Parathyroid adenoma (tissue), 2 donors: ENCODE results near the gene ADGRG6.

ENCODE experiments used
- H2AFZ ChIP-seq: fragments of 300-600 bp; sonication (generic); one replicate; pipeline ENCODE4 v1.7.0; 2017; ENCODE audit warnings: antibody characterized with exemption, mild to moderate bottlenecking
- H3K27ac ChIP-seq: fragments of 300-600 bp; sonication (generic); one replicate; pipeline ENCODE4 v1.7.0; 2017
- H3K27me3 ChIP-seq: fragments of 300-600 bp; sonication (generic); one replicate; pipeline ENCODE4 v1.7.0; 2017; ENCODE audit warnings: low read length; ENCODE audit not compliant: control insufficient read depth, insufficient read depth
- H3K36me3 ChIP-seq: fragments of 300-600 bp; sonication (generic); one replicate; pipeline ENCODE4 v1.7.0; 2017; ENCODE audit warnings: low read length; ENCODE audit not compliant: control insufficient read depth, insufficient read depth
- H3K4me1 ChIP-seq: fragments of 300-600 bp; sonication (generic); one replicate; pipeline ENCODE4 v1.7.0; 2017; ENCODE audit warnings: control low read depth
- H3K4me2 ChIP-seq: fragments of 300-600 bp; sonication (generic); one replicate; pipeline ENCODE4 v1.7.0; 2017; ENCODE audit warnings: low read length
- H3K4me3 ChIP-seq: fragments of 300-600 bp; sonication (generic); one replicate; pipeline ENCODE4 v1.7.0; 2017; ENCODE audit warnings: low read depth, low read length
- H3K79me2 ChIP-seq: fragments of 300-600 bp; sonication (generic); one replicate; pipeline ENCODE4 v1.7.0; 2017; ENCODE audit warnings: control low read depth
- H3K9ac ChIP-seq: fragments of 300-600 bp; sonication (generic); one replicate; pipeline ENCODE4 v1.7.0; 2017; ENCODE audit warnings: mild to moderate bottlenecking
- H3K9me3 ChIP-seq: fragments of 300-600 bp; sonication (generic); one replicate; pipeline ENCODE4 v1.7.0; 2017; ENCODE audit warnings: low read length; ENCODE audit not compliant: control insufficient read depth
- TF ChIP-seq, protein P1 (sequence below): fragments of 300-600 bp; sonication (generic); IDR thresholded peaks from one replicate; pipeline ENCODE4 v1.7.0; 2017; ENCODE audit warnings: antibody characterized with exemption, mild to moderate bottlenecking
- donor health status: primary hyperparathyroidism.

The ADGRG6 gene

GRCh38 chr6:142433419-142433818, 131.6 kb downstream of the ADGRG6 start:
- Histone ChIP-seq H3K27me3 (no peaks in the 10 kb centered on the region), H2AFZ (no peak overlapping the region), H3K9ac (no peak overlapping the region), H3K36me3 (no peaks in the 10 kb centered on the region), H3K79me2 (no peaks in the 10 kb centered on the region), H3K4me3 (no peak overlapping the region), H3K27ac (no peak overlapping the region), H3K9me3 (no peaks in the 10 kb centered on the region), H3K4me2 (no peak overlapping the region), H3K4me1 (no peaks in the 10 kb centered on the region)
- TF ChIP-seq, protein P1, sequence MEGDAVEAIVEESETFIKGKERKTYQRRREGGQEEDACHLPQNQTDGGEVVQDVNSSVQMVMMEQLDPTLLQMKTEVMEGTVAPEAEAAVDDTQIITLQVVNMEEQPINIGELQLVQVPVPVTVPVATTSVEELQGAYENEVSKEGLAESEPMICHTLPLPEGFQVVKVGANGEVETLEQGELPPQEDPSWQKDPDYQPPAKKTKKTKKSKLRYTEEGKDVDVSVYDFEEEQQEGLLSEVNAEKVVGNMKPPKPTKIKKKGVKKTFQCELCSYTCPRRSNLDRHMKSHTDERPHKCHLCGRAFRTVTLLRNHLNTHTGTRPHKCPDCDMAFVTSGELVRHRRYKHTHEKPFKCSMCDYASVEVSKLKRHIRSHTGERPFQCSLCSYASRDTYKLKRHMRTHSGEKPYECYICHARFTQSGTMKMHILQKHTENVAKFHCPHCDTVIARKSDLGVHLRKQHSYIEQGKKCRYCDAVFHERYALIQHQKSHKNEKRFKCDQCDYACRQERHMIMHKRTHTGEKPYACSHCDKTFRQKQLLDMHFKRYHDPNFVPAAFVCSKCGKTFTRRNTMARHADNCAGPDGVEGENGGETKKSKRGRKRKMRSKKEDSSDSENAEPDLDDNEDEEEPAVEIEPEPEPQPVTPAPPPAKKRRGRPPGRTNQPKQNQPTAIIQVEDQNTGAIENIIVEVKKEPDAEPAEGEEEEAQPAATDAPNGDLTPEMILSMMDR: no peak

GRCh38 chr6:142438898-142439297, 137.1 kb downstream of the ADGRG6 start:
- Histone ChIP-seq H3K9ac (no peak overlapping the region), H2AFZ (no peak overlapping the region), H3K4me2 (no peak overlapping the region), H3K9me3 (no peaks in the 10 kb centered on the region), H3K27ac (no peak overlapping the region), H3K27me3 (no peaks in the 10 kb centered on the region), H3K79me2 (no peaks in the 10 kb centered on the region), H3K4me1 (no peaks in the 10 kb centered on the region), H3K4me3 (no peak overlapping the region), H3K36me3 (no peaks in the 10 kb centered on the region)
- TF ChIP-seq, protein P1: no peak

- no peaks in the 10 kb centered on the region for H3K36me3 ChIP-seq
- TF ChIP-seq, protein P1: no peak
- H3K27ac ChIP-seq: no peak overlapping the region
- H3K4me1 ChIP-seq: no peaks in the 10 kb centered on the region
- H2AFZ ChIP-seq: no peak overlapping the region
- H3K4me3 ChIP-seq: no peak overlapping the region
- H3K4me2 ChIP-seq: no peak overlapping the region
- H3K9me3 ChIP-seq: no peaks in the 10 kb centered on the region
- no peak overlapping the region for H3K9ac ChIP-seq
- no peaks in the 10 kb centered on the region for H3K27me3 ChIP-seq
- H3K79me2 ChIP-seq: no peaks in the 10 kb centered on the region
Measured at GRCh38 chr6:142440600-142441293, 138.9 kb downstream of the ADGRG6 start.

DNA sequence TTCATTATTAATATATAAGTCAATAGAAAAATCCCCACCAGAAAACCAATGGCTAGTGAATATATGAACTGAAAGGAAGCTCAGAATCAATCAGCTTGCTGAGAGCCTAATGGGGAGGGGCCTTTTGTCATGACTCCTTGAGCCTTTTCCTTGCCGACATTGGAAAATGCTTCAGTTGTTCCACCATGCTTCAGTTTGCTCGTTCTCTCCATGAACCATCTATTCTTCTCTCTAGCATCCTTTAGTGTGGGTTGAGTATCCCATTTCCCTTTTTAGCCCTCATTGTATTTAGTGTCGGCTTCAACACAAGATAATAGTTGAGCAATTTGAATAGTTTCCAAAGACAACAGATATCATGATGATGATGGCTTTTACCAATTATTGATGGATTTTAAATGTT, 139.9 kb downstream of the ADGRG6 start:
- no peak overlapping the region for H3K27ac ChIP-seq
- no peaks in the 10 kb centered on the region for H3K79me2 ChIP-seq
- no peaks in the 10 kb centered on the region for H3K9me3 ChIP-seq
- no peaks in the 10 kb centered on the region for H3K27me3 ChIP-seq
- H3K4me2 ChIP-seq: no peak overlapping the region
- no peak overlapping the region for H3K9ac ChIP-seq
- no peak overlapping the region for H3K4me3 ChIP-seq
- no peaks in the 10 kb centered on the region for H3K36me3 ChIP-seq
- H2AFZ ChIP-seq: no peak overlapping the region
- TF ChIP-seq, protein P1: no peak
- no peaks in the 10 kb centered on the region for H3K4me1 ChIP-seq

GRCh38 chr6:142443102-142443501, 141.3 kb downstream of the ADGRG6 start:
- Histone ChIP-seq H3K9ac (no peak overlapping the region), H3K4me3 (no peak overlapping the region), H3K27me3 (no peaks in the 10 kb centered on the region), H3K4me1 (no peaks in the 10 kb centered on the region), H3K36me3 (no peaks in the 10 kb centered on the region), H3K4me2 (no peak overlapping the region), H3K9me3 (no peaks in the 10 kb centered on the region), H2AFZ (no peak overlapping the region), H3K79me2 (no peaks in the 10 kb centered on the region), H3K27ac (no peak overlapping the region)
- TF ChIP-seq, protein P1: no peak
